HL-60 (cell line): ENCODE measurements around the gene YPEL5.

Experiments used
- CTCF ChIP-seq: IDR thresholded peaks from one replicate; pipeline ENCODE4 v1.5.1; 2011; ENCODE audit warnings: low read length, control low read depth, inconsistent platforms; ENCODE audit not compliant: insufficient read depth
- REST ChIP-seq: IDR thresholded peaks from 2 replicates; pipeline ENCODE4 v1.6.1; 2012; ENCODE audit warnings: low read depth; ENCODE audit not compliant: insufficient replicate concordance
- SPI1 ChIP-seq: IDR thresholded peaks from 2 replicates; pipeline ENCODE4 v1.6.1; 2012; ENCODE audit warnings: low read depth, mild to moderate bottlenecking, borderline replicate concordance

DNA sequence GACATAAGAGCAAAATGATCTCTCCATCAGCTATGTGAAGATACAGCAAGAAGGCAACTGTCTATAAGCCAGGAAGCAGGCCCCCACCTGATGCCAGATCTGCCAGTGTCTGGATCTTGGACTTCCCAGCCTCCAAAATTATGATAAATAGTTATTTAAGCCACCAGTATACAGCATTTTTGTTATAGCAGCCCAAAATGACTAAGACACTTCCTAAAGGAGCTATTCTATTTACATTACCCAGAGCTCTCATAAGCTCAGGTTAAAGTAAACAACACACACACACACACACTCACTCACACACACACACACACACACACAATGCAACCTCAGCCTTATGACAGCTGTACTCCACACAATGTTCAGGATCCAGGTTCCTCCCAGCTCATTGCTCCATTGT, 5.7 kb upstream of the YPEL5 start:
- TF ChIP-seq CTCF (no peak), SPI1 (no peak), REST (no peak)
